HG03095 (cell line): Measurements from ENCODE around the gene MAPKAPK3.
"Not testable (repeated sequence)": the region's sequence is repeated elsewhere in the genome, so short reads cannot be mapped to it uniquely, and the experiment has no call there.

Source experiments
- ATAC-seq: cut with Tn5 transposase; IDR thresholded peaks from one replicate; pipeline ENCODE4 v1.9.1; 2021; ENCODE audit warnings: moderate library complexity; ENCODE audit not compliant: unreplicated experiment

The MAPKAPK3 gene

GRCh38 chr3:50676031-50676705 lies 59.2 kb downstream of the MAPKAPK3 start:
- no peak for ATAC-seq

- no peak for ATAC-seq
Observed at GRCh38 chr3:50687127-50687751, 70.3 kb downstream of the MAPKAPK3 start.

- ATAC-seq = no peak
Observed at GRCh38 chr3:50687916-50688315, 71.0 kb downstream of the MAPKAPK3 start.

GRCh38 chr3:50688602-50689001 lies 71.7 kb downstream of the MAPKAPK3 start:
- ATAC-seq = not testable (repeated sequence)

- ATAC-seq = no peak
Observed at GRCh38 chr3:50689558-50689957, 72.6 kb downstream of the MAPKAPK3 start.

GRCh38 chr3:50695031-50695430 lies 78.1 kb downstream of the MAPKAPK3 start:
- no peak for ATAC-seq

- ATAC-seq = no peak
Observed at GRCh38 chr3:50696276-50696675, 79.3 kb downstream of the MAPKAPK3 start.

GRCh38 chr3:50698269-50698668 lies 81.3 kb downstream of the MAPKAPK3 start:
- ATAC-seq = no peak
